ENCODE data around the gene BAZ2B. TPM values are rescaled to one million over a fixed set of nuclear protein-coding genes. Genes with fewer than 3 reads are reported as not detected.

BAZ2B gene
- total RNA-seq, 2 experiments from 2014 or later: 3.7 to 11.8 TPM

GRCh38 chr2:159399716-159400415 lies 216.5 kb downstream of the BAZ2B start:
- POLR2A ChIA-PET: interaction anchor here (0.7 kb wide), 1 partner anchor 12 kb away, joined by 3 read pairs; no protein-coding TSS in a partner anchor
- no peak overlapping the region for H3K4me3 ChIP-seq (ENCODE audit: low read depth, low read length, poor library complexity, severe bottlenecking)
- BruUV-seq (replicated peaks): no TSS peak

GRCh38 chr2:159396799-159397198 lies 219.5 kb downstream of the BAZ2B start:
- intact Hi-C loops (cut with micrococcal nuclease; ENCODE audit: unreplicated experiment): no loop called here
- Histone ChIP-seq H2AFZ (ENCODE audit: low read length) (no peak overlapping the region), H3K4me1 (ENCODE audit: insufficient read depth, low read length, poor library complexity, severe bottlenecking) (no peaks in the 10 kb centered on the region), H3K4me3 (ENCODE audit: low read depth, low read length, poor library complexity, severe bottlenecking) (no peak overlapping the region), H3K79me2 (ENCODE audit: insufficient read depth, low read depth, low read length) (no peaks in the 10 kb centered on the region), H4K20me1 (ENCODE audit: insufficient read depth, low read length) (no peaks in the 10 kb centered on the region), H3K36me3 (ENCODE audit: insufficient read depth, low read length) (no peaks in the 10 kb centered on the region), H3K4me2 (ENCODE audit: low read length) (no peak overlapping the region), H3K9me2 (ENCODE audit: insufficient read depth, low read length) (no peaks in the 10 kb centered on the region), H3K27ac (ENCODE audit: low read depth, low read length, poor library complexity, severe bottlenecking) (no peak overlapping the region), H3K9me3 (ENCODE audit: low read length) (no peaks in the 10 kb centered on the region)
- no TSS peak for BruUV-seq (replicated peaks)
- DNase-seq (ENCODE audit: low spot score): no peak
- ChIA-PET POLR2A (interaction anchor here (0.6 kb wide), 1 partner anchor 45 kb away, joined by 3 read pairs; no protein-coding TSS in a partner anchor), CTCF (ENCODE audit: unreplicated experiment) (no interaction called here)
- TF ChIP-seq CTCF (conservative IDR thresholded peaks at IDR 0.05; ENCODE audit: low read length): no peak

More at GRCh38 chr2:159399716-159400415, 216.5 kb downstream of the BAZ2B start:
- DNase-seq (ENCODE audit: low spot score): no peak
- H3K4me1 ChIP-seq (ENCODE audit: insufficient read depth, low read length, poor library complexity, severe bottlenecking): no peaks in the 10 kb centered on the region
- H3K27ac ChIP-seq (ENCODE audit: low read depth, low read length, poor library complexity, severe bottlenecking): no peak overlapping the region
- peak overlapping the region; percentile 3; the same call in 1 of the 2 replicates for H2AFZ ChIP-seq (ENCODE audit: low read length)
- H4K20me1 ChIP-seq (ENCODE audit: insufficient read depth, low read length): no peaks in the 10 kb centered on the region
- no peaks in the 10 kb centered on the region for H3K9me3 ChIP-seq (ENCODE audit: low read length)
- H3K9me2 ChIP-seq (ENCODE audit: insufficient read depth, low read length): no peaks in the 10 kb centered on the region
- H3K4me2 ChIP-seq (ENCODE audit: low read length): no peak overlapping the region
- CTCF ChIA-PET (ENCODE audit: unreplicated experiment): interaction anchor here (0.5 kb wide), 1 partner anchor 200 kb away, joined by 3 read pairs; no protein-coding TSS in a partner anchor
- no peaks in the 10 kb centered on the region for H3K36me3 ChIP-seq (ENCODE audit: insufficient read depth, low read length)
- intact Hi-C loops (cut with micrococcal nuclease; ENCODE audit: unreplicated experiment): no loop called here
- no peaks in the 10 kb centered on the region for H3K79me2 ChIP-seq (ENCODE audit: insufficient read depth, low read depth, low read length)
- no peak for TF ChIP-seq CTCF (conservative IDR thresholded peaks at IDR 0.05; ENCODE audit: low read length)
- TF ChIP-seq EZH2phosphoT487 (IDR thresholded peaks at IDR 0.05; ENCODE audit: borderline replicate concordance, low read depth, low read length): no peak

- no TSS peak for BruUV-seq (replicated peaks)
- DNase-seq (ENCODE audit: low spot score): no peak
- ChIA-PET POLR2A (interaction anchor here (0.5 kb wide), 1 partner anchor 168 kb away, joined by 3 read pairs; no protein-coding TSS in a partner anchor), CTCF (ENCODE audit: unreplicated experiment) (no interaction called here)
- Histone ChIP-seq H3K4me1 (ENCODE audit: insufficient read depth, low read length, poor library complexity, severe bottlenecking) (no peaks in the 10 kb centered on the region), H3K9me2 (ENCODE audit: insufficient read depth, low read length) (no peaks in the 10 kb centered on the region), H3K4me3 (ENCODE audit: low read depth, low read length, poor library complexity, severe bottlenecking) (no peak overlapping the region), H3K36me3 (ENCODE audit: insufficient read depth, low read length) (no peaks in the 10 kb centered on the region), H4K20me1 (ENCODE audit: insufficient read depth, low read length) (no peaks in the 10 kb centered on the region), H3K79me2 (ENCODE audit: insufficient read depth, low read depth, low read length) (no peaks in the 10 kb centered on the region), H3K9me3 (ENCODE audit: low read length) (no peaks in the 10 kb centered on the region), H3K27ac (ENCODE audit: low read depth, low read length, poor library complexity, severe bottlenecking) (no peak overlapping the region), H3K4me2 (ENCODE audit: low read length) (no peak overlapping the region), H2AFZ (ENCODE audit: low read length) (no peak overlapping the region)
- intact Hi-C loops (cut with micrococcal nuclease; ENCODE audit: unreplicated experiment): no loop called here
- no peak for TF ChIP-seq EZH2phosphoT487 (IDR thresholded peaks at IDR 0.05; ENCODE audit: borderline replicate concordance, low read depth, low read length)
- TF ChIP-seq CTCF (conservative IDR thresholded peaks at IDR 0.05; ENCODE audit: low read length): no peak
These were observed 233.8 kb downstream of the BAZ2B start for GRCh38 chr2:159382447-159383028.
